ENCODE results near the gene UBIAD1.

The UBIAD1 gene

GRCh38 chr1:11330411-11330810 lies 57.4 kb downstream of the UBIAD1 start:
- H3K27ac Mint-ChIP-seq = no peak overlapping the region
- no peak for TF ChIP-seq CTCF (IDR thresholded peaks at IDR 0.05; ENCODE audit: unreplicated experiment in 3 of 3)
- H3K9me3 Mint-ChIP-seq = no peaks in the 10 kb centered on the region
- peaks cover 26% of the 10 kb centered on the region for H3K4me1 Mint-ChIP-seq
- no peaks in the 10 kb centered on the region for H3K36me3 Mint-ChIP-seq (ENCODE audit: low read depth)
- H3K27me3 Mint-ChIP-seq (ENCODE audit: low read depth) = peaks cover 29% of the 10 kb centered on the region
- no peak overlapping the region for H3K4me3 Mint-ChIP-seq

- H3K4me1 Mint-ChIP-seq = peaks cover 26% of the 10 kb centered on the region
These were observed 58.3 kb downstream of the UBIAD1 start for GRCh38 chr1:11331036-11331944.

GRCh38 chr1:11331945-11332546 lies 59.0 kb downstream of the UBIAD1 start:
- H3K4me1 Mint-ChIP-seq = peaks cover 24% of the 10 kb centered on the region
- no peaks in the 10 kb centered on the region for H3K9me3 Mint-ChIP-seq
- TF ChIP-seq CTCF (IDR thresholded peaks at IDR 0.05; ENCODE audit: unreplicated experiment in 3 of 3) = no peak
- no peak overlapping the region for H3K4me3 Mint-ChIP-seq
- no peak overlapping the region for H3K27ac Mint-ChIP-seq
- peaks cover 28% of the 10 kb centered on the region for H3K27me3 Mint-ChIP-seq (ENCODE audit: low read depth)
- H3K36me3 Mint-ChIP-seq (ENCODE audit: low read depth) = no peaks in the 10 kb centered on the region

More at GRCh38 chr1:11331036-11331944, 58.3 kb downstream of the UBIAD1 start:
- Mint-ChIP-seq H3K36me3 (ENCODE audit: low read depth) (no peaks in the 10 kb centered on the region), H3K27me3 (ENCODE audit: low read depth) (peaks cover 29% of the 10 kb centered on the region), H3K27ac (no peak overlapping the region), H3K9me3 (no peaks in the 10 kb centered on the region), H3K4me3 (no peak overlapping the region)
- no peak for TF ChIP-seq CTCF (IDR thresholded peaks at IDR 0.05; ENCODE audit: unreplicated experiment in 3 of 3)

- peaks cover 17% of the 10 kb centered on the region for H3K27me3 Mint-ChIP-seq (ENCODE audit: low read depth)
These were observed 60.6 kb downstream of the UBIAD1 start for GRCh38 chr1:11333631-11334030.

GRCh38 chr1:11334261-11334804 lies 61.3 kb downstream of the UBIAD1 start:
- TF ChIP-seq CTCF (IDR thresholded peaks at IDR 0.05; ENCODE audit: unreplicated experiment in 3 of 3) = no peak
- peaks cover 19% of the 10 kb centered on the region for H3K27me3 Mint-ChIP-seq (ENCODE audit: low read depth)
- peaks cover 34% of the 10 kb centered on the region for H3K4me1 Mint-ChIP-seq
- H3K36me3 Mint-ChIP-seq (ENCODE audit: low read depth) = no peaks in the 10 kb centered on the region
- no peaks in the 10 kb centered on the region for H3K9me3 Mint-ChIP-seq
- H3K27ac Mint-ChIP-seq = no peak overlapping the region
- H3K4me3 Mint-ChIP-seq = no peak overlapping the region

More at GRCh38 chr1:11333631-11334030, 60.6 kb downstream of the UBIAD1 start:
- H3K4me1 Mint-ChIP-seq = peaks cover 28% of the 10 kb centered on the region
- H3K36me3 Mint-ChIP-seq (ENCODE audit: low read depth) = no peaks in the 10 kb centered on the region
- TF ChIP-seq CTCF (IDR thresholded peaks at IDR 0.05; ENCODE audit: unreplicated experiment in 3 of 3) = no peak
- no peaks in the 10 kb centered on the region for H3K9me3 Mint-ChIP-seq
- no peak overlapping the region for H3K4me3 Mint-ChIP-seq
- H3K27ac Mint-ChIP-seq = no peak overlapping the region

All from nephron (organoid).